HG03139 (cell line): ENCODE results near the gene ZNF597.

ENCODE experiments used
- ATAC-seq: cut with Tn5 transposase; IDR thresholded peaks from one replicate; pipeline ENCODE4 v1.9.1; 2021; ENCODE audit not compliant: unreplicated experiment

ZNF597 gene

DNA sequence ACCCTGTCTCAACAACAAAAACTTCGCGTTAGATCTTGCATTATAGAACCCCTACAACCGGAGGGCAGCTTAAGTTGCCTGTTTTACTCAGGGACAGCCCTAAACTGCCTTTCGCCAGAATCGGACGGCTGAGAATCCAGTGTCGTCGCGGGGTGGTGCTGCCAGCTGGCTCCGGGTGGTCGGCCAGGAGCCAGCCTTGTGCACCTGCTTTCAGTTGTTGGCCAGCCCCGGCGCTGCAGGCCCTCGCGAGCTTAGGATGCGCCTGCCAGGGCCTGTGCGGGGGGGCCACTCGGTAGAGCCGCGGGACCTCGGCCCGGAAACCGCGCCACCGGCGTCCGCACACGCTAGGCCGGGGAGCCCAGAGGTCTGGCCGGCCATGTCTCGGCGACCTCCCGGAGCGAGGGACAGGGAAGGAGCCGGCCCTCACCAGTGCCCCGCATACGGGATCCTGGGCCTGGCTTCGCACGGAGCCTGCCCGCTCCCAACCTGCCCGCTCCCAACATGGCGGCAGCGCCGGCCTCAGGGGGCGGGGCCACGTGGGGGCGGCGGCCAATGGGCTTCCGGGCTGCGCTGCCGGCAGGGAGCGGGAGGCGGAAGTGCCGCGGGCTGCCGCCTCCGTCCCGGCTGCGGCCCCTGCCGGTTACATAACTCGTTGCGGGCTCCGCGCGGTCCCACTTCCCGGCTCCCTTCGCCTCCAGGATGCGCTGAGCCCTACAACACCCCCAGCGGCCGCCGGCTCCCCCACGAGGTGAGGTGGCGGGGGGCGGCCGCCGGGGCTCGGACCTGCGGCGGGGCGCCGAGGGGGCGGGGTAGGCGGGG, 14.3 kb upstream of the ZNF597 start:
- peak; percentile 51 for ATAC-seq

DNA sequence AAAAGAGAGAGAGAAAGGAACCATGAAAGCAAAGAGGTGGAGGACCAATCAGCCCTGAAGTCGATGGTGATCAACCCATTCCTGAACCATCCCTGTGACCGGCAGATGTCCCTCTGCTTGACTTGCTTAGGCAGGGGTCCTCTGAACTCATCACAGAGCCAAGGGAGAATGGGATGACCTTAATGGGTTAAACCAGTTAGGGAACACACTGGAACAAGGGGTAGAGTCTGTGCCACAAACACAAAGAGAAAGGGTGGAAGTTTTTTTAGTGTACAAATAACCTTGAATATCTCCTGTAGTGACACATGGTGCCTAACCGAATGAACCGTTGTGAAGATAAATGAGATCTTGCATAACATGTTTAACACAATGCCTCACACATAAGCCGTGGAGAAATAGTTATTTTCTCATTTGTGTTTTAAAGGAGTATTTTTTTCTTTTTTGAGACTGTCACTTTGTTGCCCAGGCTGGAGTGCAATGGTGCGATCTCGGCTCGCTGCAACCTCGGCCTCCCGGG, 11.4 kb upstream of the ZNF597 start:
- ATAC-seq, result no peak

DNA sequence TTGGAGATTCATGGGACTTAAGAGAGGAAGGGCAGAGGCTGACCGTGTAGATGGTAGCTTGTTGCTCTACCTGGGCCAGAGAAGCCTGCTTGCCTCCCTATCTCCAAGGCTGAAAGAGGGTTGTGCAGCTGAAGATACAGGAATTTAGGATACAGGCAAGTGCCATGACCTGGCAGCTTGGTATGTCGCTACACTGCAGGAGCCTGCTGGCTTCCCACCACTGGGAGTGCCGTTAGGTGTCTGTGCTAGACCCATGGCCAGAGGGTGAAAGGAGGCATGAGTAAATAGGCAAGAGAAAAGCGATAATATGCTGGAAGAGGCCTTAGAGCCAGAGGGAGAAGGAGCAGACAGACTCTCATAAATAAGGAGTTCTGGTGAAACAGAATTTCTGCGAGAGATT, 10.8 kb upstream of the ZNF597 start:
- ATAC-seq, result no peak

DNA sequence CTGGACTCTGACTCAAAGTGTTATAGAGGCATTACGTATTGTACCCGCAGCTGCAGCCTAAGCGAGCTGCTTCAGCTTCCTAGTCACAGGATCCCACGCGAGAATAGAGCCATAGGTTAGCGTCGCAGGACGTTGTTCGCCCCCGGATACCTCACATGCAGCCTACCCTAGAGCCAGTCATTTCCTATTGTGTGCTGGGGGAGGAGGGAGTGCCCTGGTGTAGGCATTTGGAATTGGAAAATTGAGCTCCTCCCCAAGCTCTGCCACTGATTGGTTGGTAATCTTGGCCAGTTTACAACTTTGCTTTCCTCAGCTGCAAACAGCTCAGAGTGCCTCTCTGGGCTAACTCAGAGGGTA, 706 bp upstream of the ZNF597 start:
- peak; percentile 13 for ATAC-seq

DNA sequence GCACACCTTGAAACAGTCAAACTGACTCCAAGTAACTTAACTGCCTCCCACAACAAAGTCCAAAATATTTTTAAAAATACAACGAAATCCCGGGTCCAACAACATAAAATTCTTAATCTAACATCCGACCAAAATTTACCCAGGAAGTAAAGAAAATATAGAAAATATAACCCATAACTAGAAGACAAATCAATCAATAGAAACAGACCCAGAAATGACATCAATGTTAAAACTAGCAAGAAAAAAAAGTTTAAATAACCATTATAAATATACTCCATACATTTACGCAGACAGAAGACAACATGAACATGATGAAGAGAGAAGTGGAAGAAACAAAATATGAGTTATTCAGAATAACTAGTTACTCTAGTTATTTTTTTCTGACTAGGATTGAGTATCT, 3.7 kb downstream of the ZNF597 start:
- ATAC-seq, result no peak

DNA sequence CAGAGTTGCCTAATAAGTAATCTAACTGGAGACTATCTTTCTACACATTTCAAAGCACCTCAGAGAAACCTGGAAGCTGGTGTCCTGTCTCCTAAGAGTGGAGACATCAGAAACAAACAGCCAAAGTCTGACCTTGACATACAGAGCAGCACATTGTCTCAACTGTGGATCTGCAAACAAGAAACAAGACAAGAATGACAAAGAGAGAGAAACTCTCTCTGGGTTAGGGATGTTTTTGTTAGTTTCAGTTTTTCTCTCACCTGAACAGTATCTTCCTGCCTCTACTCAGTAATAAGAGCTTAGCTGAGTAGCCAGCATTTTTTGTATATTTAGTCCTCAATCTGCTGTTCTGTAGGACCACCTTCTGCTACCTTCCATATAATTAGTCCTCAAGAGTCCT, 8.9 kb downstream of the ZNF597 start:
- no peak for ATAC-seq

DNA sequence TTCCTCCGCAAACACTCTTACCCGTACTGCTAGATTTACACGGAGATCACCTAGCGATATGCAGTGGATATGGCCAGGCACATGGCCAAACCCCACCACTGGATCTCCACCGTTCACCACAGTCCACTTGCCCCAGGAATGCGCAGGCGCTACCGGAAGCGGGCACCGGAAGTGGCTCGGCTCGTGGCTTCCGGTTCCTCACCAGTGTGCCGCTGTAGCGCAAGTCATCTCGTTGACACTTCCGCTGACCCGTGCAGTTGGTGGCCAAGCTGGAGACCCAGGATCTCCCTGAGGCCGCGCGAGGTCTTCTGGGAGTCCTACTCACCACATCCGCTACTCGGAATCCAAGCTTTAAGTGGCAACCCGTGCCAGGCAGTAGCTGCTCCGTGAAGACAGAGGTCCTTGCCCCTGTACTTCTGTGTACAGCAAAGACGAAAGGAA, 11.5 kb downstream of the ZNF597 start:
- no peak for ATAC-seq

DNA sequence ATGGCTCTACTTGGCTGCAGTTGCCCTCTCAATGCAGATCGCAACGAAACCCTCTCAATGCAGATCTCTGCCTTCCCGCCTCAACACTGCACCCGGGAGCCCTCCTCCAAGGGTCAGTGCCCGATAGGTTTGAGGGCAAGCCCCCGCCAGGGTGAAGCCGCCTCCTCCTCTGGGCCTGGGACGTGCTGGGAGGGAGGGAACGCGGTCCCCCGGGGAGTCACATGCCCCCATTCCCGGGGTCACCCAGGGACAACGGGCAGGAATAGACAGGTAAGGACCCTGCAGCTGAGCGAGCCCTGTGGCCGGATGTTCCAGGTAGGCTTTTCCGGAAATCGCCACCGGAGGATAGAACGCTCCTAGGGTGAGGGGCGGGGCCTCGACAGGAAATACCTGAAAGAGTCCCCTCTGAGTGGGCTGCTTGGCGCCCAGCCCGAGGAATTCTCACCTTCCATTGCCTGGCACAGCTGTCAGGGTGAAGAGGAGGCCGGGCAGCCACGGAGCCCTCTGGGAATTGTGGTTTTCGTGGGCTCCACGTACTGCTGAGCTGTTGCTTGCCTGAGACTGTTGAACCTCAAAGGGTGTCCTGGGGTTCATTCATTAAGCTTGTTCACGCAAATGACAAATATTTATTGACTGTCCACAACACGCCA, 29.4 kb downstream of the ZNF597 start:
- ATAC-seq, result no peak

DNA sequence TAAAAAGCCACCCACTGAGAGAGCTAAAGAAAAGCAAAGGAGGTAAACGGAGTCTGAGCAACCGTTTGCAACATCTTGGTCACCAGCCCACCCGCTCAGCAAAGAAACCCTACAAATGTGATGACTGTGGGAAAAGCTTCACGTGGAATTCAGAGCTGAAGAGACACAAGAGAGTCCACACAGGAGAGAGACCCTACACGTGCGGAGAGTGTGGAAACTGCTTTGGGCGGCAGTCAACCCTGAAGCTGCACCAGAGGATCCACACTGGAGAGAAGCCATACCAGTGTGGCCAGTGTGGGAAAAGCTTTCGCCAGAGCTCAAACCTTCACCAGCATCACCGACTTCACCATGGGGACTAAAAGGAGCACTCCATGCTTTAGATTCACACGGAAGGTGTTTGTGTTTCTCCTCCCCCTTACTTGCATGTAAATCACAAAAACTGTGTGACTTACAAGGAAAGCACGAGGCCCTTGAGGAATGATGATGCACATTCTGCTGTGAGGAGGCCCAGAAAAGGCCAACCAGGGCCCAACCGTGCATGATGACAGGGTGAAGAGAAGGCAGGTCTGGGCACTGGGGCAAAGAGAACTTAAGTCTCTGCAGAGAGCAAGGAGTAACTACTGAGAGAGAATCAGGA, 34.6 kb downstream of the ZNF597 start:
- no peak for ATAC-seq

DNA sequence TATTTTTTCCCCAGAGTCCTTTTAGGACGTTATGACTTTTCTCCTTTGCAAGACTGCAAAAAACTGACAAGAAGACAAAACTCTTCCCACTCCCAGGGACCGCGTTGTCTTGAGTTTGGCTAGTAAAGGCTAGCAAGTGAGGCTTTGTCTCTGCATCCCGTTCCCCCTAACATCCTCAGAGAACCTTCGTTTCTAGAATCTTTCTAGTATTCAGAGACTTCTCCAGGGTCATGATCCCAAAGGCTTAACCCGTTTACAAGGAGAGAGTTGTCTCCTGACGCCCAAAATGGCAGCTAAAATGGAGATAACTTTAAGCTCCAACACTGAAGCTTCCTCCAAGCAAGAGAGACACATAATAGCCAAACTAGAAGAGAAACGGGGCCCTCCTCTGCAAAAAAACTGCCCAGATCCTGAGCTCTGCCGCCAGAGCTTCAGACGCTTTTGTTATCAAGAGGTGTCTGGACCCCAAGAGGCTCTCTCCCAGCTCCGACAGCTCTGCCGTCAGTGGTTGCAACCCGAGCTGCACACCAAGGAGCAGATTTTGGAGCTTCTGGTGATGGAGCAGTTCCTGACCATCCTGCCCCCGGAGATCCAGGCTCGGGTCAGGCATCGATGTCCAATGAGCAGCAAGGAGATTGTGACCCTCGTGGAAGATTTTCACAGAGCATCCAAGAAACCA, 41.4 kb downstream of the ZNF597 start:
- no peak for ATAC-seq

DNA sequence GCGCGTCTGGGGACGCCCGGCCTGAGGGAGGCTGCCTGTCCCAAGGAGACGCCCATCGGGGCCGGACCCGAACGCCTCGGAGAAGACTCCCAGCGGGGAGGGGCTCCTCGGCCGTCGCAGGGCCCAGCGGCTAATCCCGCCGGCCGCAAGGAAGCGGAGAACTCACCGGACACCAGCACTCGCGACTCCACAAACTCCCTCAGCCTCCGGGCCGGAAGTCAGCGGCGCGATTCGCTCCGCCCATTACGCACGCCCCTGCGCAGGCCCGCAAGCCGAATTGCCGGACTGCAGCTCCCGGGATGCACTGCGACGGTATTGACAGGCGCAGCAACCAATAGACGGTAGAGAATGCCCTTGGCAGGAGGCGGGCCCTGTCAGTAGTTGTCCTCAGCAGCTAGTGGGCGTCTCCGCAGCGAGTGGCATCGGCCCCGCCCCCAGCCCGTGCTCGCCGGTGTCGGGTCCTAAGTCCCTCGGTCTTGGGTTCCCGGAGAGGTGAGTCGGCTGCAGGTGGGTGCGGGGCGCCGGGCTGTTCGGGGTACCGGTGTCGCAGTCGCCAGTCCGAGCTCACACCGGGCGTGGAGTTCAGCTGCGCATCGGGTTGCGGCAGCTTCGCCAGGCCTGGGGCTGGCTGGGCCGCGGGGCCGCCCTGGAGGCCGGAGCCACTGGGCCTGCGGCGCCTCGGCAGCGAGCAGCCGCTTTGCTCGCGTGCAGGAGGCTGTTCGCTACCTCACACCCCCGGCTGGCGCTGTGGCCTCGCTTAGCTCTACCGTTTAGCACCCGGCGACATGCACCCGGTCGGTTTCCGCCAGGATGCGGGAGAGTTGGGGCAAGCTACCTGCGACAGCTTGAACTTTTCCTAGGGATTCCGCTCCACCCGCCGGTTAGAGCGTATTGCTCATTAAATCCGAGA, 42.3 kb downstream of the ZNF597 start, which contains the start of the genes ZNF174 and ZSCAN32:
TSS of gene ZNF174 (plus strand) at position 437 of the 910 bp plus-strand sequence. CDS start 790 bp downstream, outside the sequence.
TSS of gene ZSCAN32 (minus strand) at position 226 of the 910 bp plus-strand sequence. CDS start 3,447 bp downstream, outside the sequence.
- ATAC-seq, result peak; percentile 97

DNA sequence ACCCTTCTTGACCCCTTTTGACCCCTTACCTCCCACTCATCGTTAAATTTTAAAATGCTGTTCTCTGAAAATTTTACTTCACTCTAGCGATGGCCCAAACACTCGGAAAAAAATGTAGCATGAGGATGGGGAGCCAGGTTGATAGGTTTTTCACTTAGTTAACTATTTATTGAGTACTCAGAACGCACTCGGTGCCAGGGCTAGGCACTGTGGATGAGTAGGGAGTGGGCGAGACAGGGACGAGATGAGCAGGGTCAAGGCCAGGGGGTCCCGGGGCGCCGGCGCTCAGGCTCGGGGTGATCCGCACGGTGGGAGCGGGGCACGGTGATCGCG, 42.9 kb downstream of the ZNF597 start:
- ATAC-seq, result no peak

DNA sequence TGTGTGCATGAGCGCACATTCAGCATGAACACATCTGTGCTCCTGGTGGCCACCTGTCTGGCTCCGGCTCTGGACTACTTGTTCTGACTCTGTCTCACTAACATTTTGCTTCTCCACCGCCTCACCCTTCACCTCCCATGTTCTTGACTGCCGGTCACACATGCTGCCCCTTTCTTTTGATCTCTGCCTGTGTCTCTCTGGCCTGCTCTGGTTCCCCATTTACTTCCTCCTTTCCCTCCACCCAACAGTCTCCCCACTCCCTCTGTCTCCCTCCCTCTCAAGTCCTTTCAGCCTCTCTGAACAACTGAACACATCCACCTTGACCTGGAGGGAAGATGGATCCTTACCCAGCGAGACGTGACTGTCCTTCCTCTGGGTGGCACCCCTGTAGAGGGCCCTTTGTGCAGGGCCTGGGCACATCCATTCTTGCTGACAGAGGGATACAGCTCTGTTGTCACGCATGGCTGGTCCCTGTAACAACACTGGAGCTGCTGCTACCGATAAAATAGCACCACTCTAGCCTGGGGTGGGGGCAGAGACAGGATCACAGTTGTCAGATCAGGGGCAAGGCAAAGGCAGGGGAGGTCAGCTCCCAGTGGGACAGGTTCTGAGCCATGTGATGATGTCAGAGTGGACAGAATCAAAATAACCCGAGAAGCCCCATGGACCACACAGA, 53.5 kb downstream of the ZNF597 start:
- ATAC-seq, result no peak

DNA sequence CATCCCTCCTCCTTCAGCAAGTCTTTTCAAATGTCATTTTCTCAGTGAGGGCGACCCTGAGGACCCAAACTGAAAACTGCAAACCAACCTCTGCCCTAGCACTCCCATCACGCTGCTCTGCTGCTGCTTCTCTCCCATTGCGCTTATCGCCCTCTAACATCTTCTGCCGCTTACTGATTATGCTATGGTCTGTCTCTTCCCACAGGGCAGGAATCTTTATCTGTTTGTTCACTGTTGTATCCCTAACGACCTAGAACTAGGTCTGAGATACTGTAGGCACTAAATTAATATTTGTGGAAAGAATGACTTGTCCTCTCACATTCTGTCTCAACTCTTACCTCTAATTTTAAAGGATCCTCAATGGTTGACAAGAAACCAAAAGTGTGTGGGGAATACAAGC, 55.0 kb downstream of the ZNF597 start:
- ATAC-seq, result no peak

DNA sequence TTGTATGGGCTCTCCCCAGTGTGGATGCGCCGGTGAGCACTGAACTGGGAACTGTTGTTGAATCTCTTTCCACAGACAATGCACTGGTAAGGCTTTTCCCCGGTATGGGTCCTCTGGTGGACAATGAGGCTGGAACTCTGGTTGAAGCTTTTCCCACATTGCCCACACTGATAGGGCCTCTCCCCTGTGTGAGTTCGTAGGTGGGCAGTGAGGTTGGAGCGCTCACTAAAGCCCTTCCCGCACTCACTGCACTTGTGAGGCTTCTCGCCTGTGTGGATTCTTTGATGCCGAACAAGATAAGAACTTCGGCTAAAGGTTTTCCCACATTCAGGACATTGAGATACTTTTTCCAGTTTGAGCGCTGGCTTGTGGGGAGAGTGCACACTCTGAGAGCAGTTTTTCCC, 60.3 kb downstream of the ZNF597 start:
- no peak for ATAC-seq
